Measurements from ENCODE around the gene PAX8.
"Not testable (repeated sequence)": the region's sequence is repeated elsewhere in the genome, so short reads cannot be mapped to it uniquely, and the experiment has no call there.

Gene PAX8

GRCh38 chr2:113288674-113289149, 10.0 kb upstream of the PAX8 start:
- not testable (repeated sequence) for DNase-seq

- not testable (repeated sequence) for DNase-seq
Measured at GRCh38 chr2:113288117-113288673, 9.5 kb upstream of the PAX8 start.

- DNase-seq: no peak
Measured at GRCh38 chr2:113285816-113286215, 7.1 kb upstream of the PAX8 start.

- DNase-seq: not testable (repeated sequence)
Measured at GRCh38 chr2:113284999-113285398, 6.3 kb upstream of the PAX8 start.

- no peak for DNase-seq
Measured at GRCh38 chr2:113284476-113284875, 5.8 kb upstream of the PAX8 start.

- DNase-seq: peak; percentile 78
Measured at GRCh38 chr2:113283704-113284284, 5.1 kb upstream of the PAX8 start.

- peak; percentile 62 for DNase-seq
Measured at GRCh38 chr2:113282747-113283533, 4.2 kb upstream of the PAX8 start.

GRCh38 chr2:113281910-113282746, 3.4 kb upstream of the PAX8 start:
- no peak for DNase-seq

GRCh38 chr2:113278073-113278741, 514 bp downstream of the PAX8 start:
- DNase-seq: no peak

- DNase-seq: no peak
Measured at GRCh38 chr2:113277474-113278072, 1.1 kb downstream of the PAX8 start.

GRCh38 chr2:113276761-113277425, 1.8 kb downstream of the PAX8 start:
- DNase-seq: no peak

- no peak for DNase-seq
Measured at GRCh38 chr2:113276216-113276760, 2.4 kb downstream of the PAX8 start.

GRCh38 chr2:113275556-113276215, 3.0 kb downstream of the PAX8 start:
- DNase-seq: no peak

- DNase-seq: no peak
Measured at GRCh38 chr2:113274432-113274831, 4.3 kb downstream of the PAX8 start.

- DNase-seq: no peak
Measured at GRCh38 chr2:113273981-113274380, 4.7 kb downstream of the PAX8 start.

- no peak for DNase-seq
Measured at GRCh38 chr2:113273027-113273551, 5.6 kb downstream of the PAX8 start.

GRCh38 chr2:113272477-113272876, 6.2 kb downstream of the PAX8 start:
- no peak for DNase-seq

- DNase-seq: no peak
Measured at GRCh38 chr2:113268621-113269360, 9.9 kb downstream of the PAX8 start.

GRCh38 chr2:113266431-113266830, 12.3 kb downstream of the PAX8 start:
- no peak for DNase-seq
